Mucosa of rectum (tissue), 2 donors: ENCODE results near the gene PDXK.

Experiments used
- H3K27ac ChIP-seq, 2 donors: one replicate each; pipeline ENCODE4 v1.7.0; 2013; ENCODE audit warnings: inconsistent platforms in 2 of 2, low read depth in 2 of 2, low read length in 2 of 2
- H3K27me3 ChIP-seq, 2 donors: one replicate each; pipeline ENCODE4 v1.7.0; 2013; ENCODE audit warnings: low read length in 2 of 2; ENCODE audit not compliant: control insufficient read depth in 2 of 2, insufficient read depth in 2 of 2
- H3K36me3 ChIP-seq, 2 donors: one replicate each; pipeline ENCODE4 v1.7.0; 2013; ENCODE audit warnings: low read length in 2 of 2; ENCODE audit not compliant: control insufficient read depth in 2 of 2, insufficient read depth in 2 of 2
- H3K4me1 ChIP-seq, 2 donors: one replicate each; pipeline ENCODE4 v1.7.0; 2013; ENCODE audit warnings: low read length in 2 of 2, mild to moderate bottlenecking in 1 of 2; ENCODE audit not compliant: control insufficient read depth in 2 of 2, insufficient read depth in 2 of 2
- H3K4me3 ChIP-seq, 2 donors: one replicate each; pipeline ENCODE4 v1.7.0; 2013; ENCODE audit warnings: low read length in 2 of 2
- H3K9ac ChIP-seq, 2 donors: one replicate each; pipeline ENCODE4 v1.7.0; 2013; ENCODE audit warnings: low read length in 2 of 2, low read depth in 1 of 2, mild to moderate bottlenecking in 1 of 2
- H3K9me3 ChIP-seq, 2 donors: one replicate each; pipeline ENCODE4 v1.7.0; 2013; ENCODE audit warnings: low read length in 2 of 2; ENCODE audit not compliant: control insufficient read depth in 2 of 2
- donor health status: healthy.
- donor health status: Normal muscosa, but diverticular disease.

Gene PDXK

GRCh38 chr21:43792406-43792805 lies 73.5 kb downstream of the PDXK start:
- Histone ChIP-seq H3K9ac (no peak overlapping the region), H3K27ac (no peak overlapping the region), H3K4me3 (no peak overlapping the region), H3K9me3 (no peaks in the 10 kb centered on the region), H3K36me3 (peaks cover 32 to 49% of the 10 kb centered on the region in 2 donors), H3K4me1 (peaks cover 14 to 15% of the 10 kb centered on the region in 2 donors), H3K27me3 (no peaks in the 10 kb centered on the region)

GRCh38 chr21:43793243-43793642 lies 74.3 kb downstream of the PDXK start:
- Histone ChIP-seq H3K9ac (no peak overlapping the region), H3K4me1 (peaks cover 14 to 15% of the 10 kb centered on the region in 2 donors), H3K9me3 (no peaks in the 10 kb centered on the region), H3K36me3 (peaks cover 37 to 58% of the 10 kb centered on the region in 2 donors), H3K4me3 (no peak overlapping the region), H3K27me3 (no peaks in the 10 kb centered on the region), H3K27ac (no peak overlapping the region)

GRCh38 chr21:43794311-43794710 lies 75.4 kb downstream of the PDXK start:
- Histone ChIP-seq H3K9ac (no peak overlapping the region), H3K9me3 (no peaks in the 10 kb centered on the region), H3K4me3 (no peak overlapping the region), H3K27ac (no peak overlapping the region), H3K27me3 (no peaks in the 10 kb centered on the region), H3K4me1 (peaks cover 14 to 15% of the 10 kb centered on the region in 2 donors), H3K36me3 (peaks cover 37 to 67% of the 10 kb centered on the region in 2 donors)

- H3K9me3 ChIP-seq = no peaks in the 10 kb centered on the region
These were observed 75.9 kb downstream of the PDXK start for GRCh38 chr21:43794857-43795256.

GRCh38 chr21:43797415-43797814 lies 78.5 kb downstream of the PDXK start:
- Histone ChIP-seq H3K36me3 (peaks cover 43 to 88% of the 10 kb centered on the region in 2 donors), H3K4me1 (no peaks in the 10 kb centered on the region), H3K9me3 (no peaks in the 10 kb centered on the region)

More at GRCh38 chr21:43794857-43795256, 75.9 kb downstream of the PDXK start:
- H3K4me3 ChIP-seq = no peak overlapping the region
- peaks cover 13 to 14% of the 10 kb centered on the region in 2 donors for H3K4me1 ChIP-seq
- no peak overlapping the region for H3K9ac ChIP-seq
- no peak overlapping the region for H3K27ac ChIP-seq
- H3K27me3 ChIP-seq = no peaks in the 10 kb centered on the region
- H3K36me3 ChIP-seq = peaks cover 37 to 70% of the 10 kb centered on the region in 2 donors

GRCh38 chr21:43797925-43798715 lies 79.2 kb downstream of the PDXK start:
- no peaks in the 10 kb centered on the region for H3K9me3 ChIP-seq
- no peak overlapping the region for H3K9ac ChIP-seq
- H3K4me1 ChIP-seq = no peaks in the 10 kb centered on the region
- no peak overlapping the region for H3K27ac ChIP-seq
- no peaks in the 10 kb centered on the region for H3K27me3 ChIP-seq
- H3K36me3 ChIP-seq = peaks cover 45 to 90% of the 10 kb centered on the region in 2 donors
- H3K4me3 ChIP-seq = no peak overlapping the region

More at GRCh38 chr21:43797415-43797814, 78.5 kb downstream of the PDXK start:
- Histone ChIP-seq H3K27me3 (no peaks in the 10 kb centered on the region), H3K9ac (no peak overlapping the region), H3K27ac (no peak overlapping the region), H3K4me3 (no peak overlapping the region)

GRCh38 chr21:43799301-43799840 lies 80.4 kb downstream of the PDXK start:
- Histone ChIP-seq H3K27me3 (no peaks in the 10 kb centered on the region), H3K9me3 (no peaks in the 10 kb centered on the region), H3K4me1 (no peaks in the 10 kb centered on the region), H3K9ac (no peak overlapping the region), H3K27ac (no peak overlapping the region), H3K4me3 (no peak overlapping the region), H3K36me3 (peaks cover 37 to 85% of the 10 kb centered on the region in 2 donors)

GRCh38 chr21:43800124-43800523 lies 81.2 kb downstream of the PDXK start:
- Histone ChIP-seq H3K27ac (no peak overlapping the region), H3K36me3 (peaks cover 35 to 77% of the 10 kb centered on the region in 2 donors), H3K9me3 (no peaks in the 10 kb centered on the region)

GRCh38 chr21:43800566-43800965 lies 81.6 kb downstream of the PDXK start:
- Histone ChIP-seq H3K36me3 (peaks cover 31 to 73% of the 10 kb centered on the region in 2 donors), H3K9ac (no peak overlapping the region), H3K27ac (no peak overlapping the region), H3K27me3 (no peaks in the 10 kb centered on the region), H3K9me3 (no peaks in the 10 kb centered on the region), H3K4me1 (no peaks in the 10 kb centered on the region), H3K4me3 (no peak overlapping the region)

More at GRCh38 chr21:43800124-43800523, 81.2 kb downstream of the PDXK start:
- H3K9ac ChIP-seq = no peak overlapping the region
- H3K4me3 ChIP-seq = no peak overlapping the region
- H3K27me3 ChIP-seq = no peaks in the 10 kb centered on the region
- no peaks in the 10 kb centered on the region for H3K4me1 ChIP-seq

GRCh38 chr21:43801006-43801783 lies 82.3 kb downstream of the PDXK start:
- no peak overlapping the region for H3K27ac ChIP-seq
- H3K4me1 ChIP-seq = no peaks in the 10 kb centered on the region
- no peak overlapping the region for H3K9ac ChIP-seq
- H3K27me3 ChIP-seq = no peaks in the 10 kb centered on the region
- peaks cover 30 to 67% of the 10 kb centered on the region in 2 donors for H3K36me3 ChIP-seq
- H3K4me3 ChIP-seq = no peak overlapping the region
- no peaks in the 10 kb centered on the region for H3K9me3 ChIP-seq
